Islet of Langerhans (tissue), 1 donor: ENCODE data around the gene FAM163A.
"Not testable (repeated sequence)": the region's sequence is repeated elsewhere in the genome, so short reads cannot be mapped to it uniquely, and the experiment has no call there.

ENCODE experiments used
- FAIRE-seq: peaks from one replicate; lab custom pipeline; 2011; peaks lifted over from hg19 to GRCh38; lab: Jason Lieb, UNC

The FAM163A gene

GRCh38 chr1:179816196-179816960 is 73.3 kb downstream of the FAM163A start:
- FAIRE-seq, result no peak

- no peak for FAIRE-seq
Measured at GRCh38 chr1:179817056-179817455, 74.0 kb downstream of the FAM163A start.

- FAIRE-seq, result no peak
Measured at GRCh38 chr1:179817789-179818188, 74.7 kb downstream of the FAM163A start.

- no peak for FAIRE-seq
Measured at GRCh38 chr1:179818260-179818659, 75.2 kb downstream of the FAM163A start.

GRCh38 chr1:179818743-179819173 is 75.7 kb downstream of the FAM163A start:
- FAIRE-seq, result no peak

GRCh38 chr1:179820226-179820970 is 77.3 kb downstream of the FAM163A start:
- no peak for FAIRE-seq

- no peak for FAIRE-seq
Measured at GRCh38 chr1:179821524-179821923, 78.4 kb downstream of the FAM163A start.

GRCh38 chr1:179822065-179822464 is 79.0 kb downstream of the FAM163A start:
- no peak for FAIRE-seq

GRCh38 chr1:179823693-179824092 is 80.6 kb downstream of the FAM163A start:
- no peak for FAIRE-seq

GRCh38 chr1:179824265-179824664 is 81.2 kb downstream of the FAM163A start:
- FAIRE-seq, result no peak

- no peak for FAIRE-seq
Measured at GRCh38 chr1:179825206-179825605, 82.1 kb downstream of the FAM163A start.

GRCh38 chr1:179825798-179826460 is 82.8 kb downstream of the FAM163A start:
- FAIRE-seq, result no peak

GRCh38 chr1:179826626-179827280 is 83.7 kb downstream of the FAM163A start:
- FAIRE-seq, result no peak

GRCh38 chr1:179828554-179829110 is 85.5 kb downstream of the FAM163A start:
- no peak for FAIRE-seq

- no peak for FAIRE-seq
Measured at GRCh38 chr1:179831225-179831624, 88.1 kb downstream of the FAM163A start.

GRCh38 chr1:179831852-179832699 is 89.0 kb downstream of the FAM163A start:
- FAIRE-seq, result no peak

GRCh38 chr1:179836686-179837445 is 93.8 kb downstream of the FAM163A start:
- FAIRE-seq, result not testable (repeated sequence)

GRCh38 chr1:179840107-179840506 is 97.0 kb downstream of the FAM163A start:
- no peak for FAIRE-seq

- FAIRE-seq, result no peak
Measured at GRCh38 chr1:179848233-179848632, 105.1 kb downstream of the FAM163A start.

- no peak for FAIRE-seq
Measured at GRCh38 chr1:179853102-179853501, 110.0 kb downstream of the FAM163A start.
